IMR-90 (cell line): Measurements from ENCODE around the gene C1orf87. TPM values are rescaled to one million over a fixed set of nuclear protein-coding genes. Genes with fewer than 3 reads are reported as not detected.

ENCODE experiments used
- ATAC-seq: fragments of 200-7000 bp; cut with Tn5 transposase; 2 replicates; pipeline ENCODE4 v1.9.1; 2020; ENCODE audit warnings: low read depth, mild to moderate bottlenecking, moderate library complexity
- BruUV-seq: library from RNA; stranded (reverse); fragments of 400-500 nt; replicated peaks from 2 replicates; lab custom pipeline; 2021; lab: Mats Ljungman, UMichigan
- CTCF ChIA-PET: fragments of 300-600 bp; formaldehyde crosslinking; extraction: SDS; loops from one replicate; lab custom pipeline; 2021; ENCODE audit warnings: antibody characterized with exemption; lab: Yijun Ruan, JAX
- POLR2A ChIA-PET: fragments of 300-600 bp; sonication (Branson Sonifier 250); formaldehyde crosslinking; loops from one replicate; lab custom pipeline; 2022; ENCODE audit warnings: antibody characterized with exemption; ENCODE audit not compliant: unreplicated experiment; lab: Charles Lee
- DNase-seq: peaks from one replicate; pipeline ENCODE4 v3.0.0; 2013
- H2AFZ ChIP-seq: replicated peaks from 2 replicates; pipeline ENCODE3; 2013; ENCODE audit warnings: low read length, mild to moderate bottlenecking; ENCODE audit not compliant: poor library complexity
- H2AK5ac ChIP-seq: 2 replicates; pipeline ENCODE4 v1.6.1; 2013; ENCODE audit warnings: low read depth, low read length, inconsistent platforms
- H2AK9ac ChIP-seq: replicated peaks from 2 replicates; pipeline ENCODE3; 2013; ENCODE audit warnings: mild to moderate bottlenecking, low read depth, low read length, moderate library complexity; ENCODE audit not compliant: poor library complexity
- H2BK120ac ChIP-seq: 2 replicates; pipeline ENCODE4 v1.6.1; 2013; ENCODE audit warnings: low read depth, low read length, inconsistent platforms
- H2BK15ac ChIP-seq: 3 replicates; pipeline ENCODE4 v1.6.1; 2013; ENCODE audit warnings: low read depth, low read length, inconsistent platforms
- H2BK20ac ChIP-seq: 2 replicates; pipeline ENCODE4 v1.6.1; 2013; ENCODE audit warnings: low read depth, mild to moderate bottlenecking, inconsistent platforms, low read length, moderate library complexity
- H2BK5ac ChIP-seq: 2 replicates; pipeline ENCODE4 v1.6.1; 2013; ENCODE audit warnings: mild to moderate bottlenecking, low read depth, low read length, inconsistent platforms; ENCODE audit not compliant: poor library complexity, severe bottlenecking
- H3K14ac ChIP-seq: replicated peaks from 2 replicates; pipeline ENCODE4 v1.6.1; 2013; ENCODE audit warnings: low read depth, low read length, inconsistent platforms
- H3K18ac ChIP-seq: 2 replicates; pipeline ENCODE4 v1.6.1; 2013; ENCODE audit warnings: low read depth, low read length, control low read depth
- H3K23ac ChIP-seq: 2 replicates; pipeline ENCODE4 v1.6.1; 2013; ENCODE audit warnings: low read depth, low read length, inconsistent platforms
- H3K27ac ChIP-seq: 2 replicates; pipeline ENCODE4 v1.5.1; 2013; ENCODE audit warnings: mild to moderate bottlenecking, control low read depth, low read length; ENCODE audit not compliant: insufficient read depth
- H3K27me3 ChIP-seq: 2 replicates; pipeline ENCODE4 v1.6.1; 2013; ENCODE audit warnings: low read length; ENCODE audit not compliant: control insufficient read depth, insufficient read depth
- H3K36me3 ChIP-seq: 2 replicates; pipeline ENCODE4 v1.6.1; 2013; ENCODE audit warnings: low read length, mixed read lengths; ENCODE audit not compliant: control insufficient read depth, insufficient read depth
- H3K4ac ChIP-seq: 2 replicates; pipeline ENCODE4 v1.6.1; 2013; ENCODE audit warnings: low read depth, low read length, inconsistent platforms
- H3K4me1 ChIP-seq: 2 replicates; pipeline ENCODE4 v1.6.1; 2013; ENCODE audit warnings: low read length, mixed read lengths; ENCODE audit not compliant: control insufficient read depth, insufficient read depth
- H3K4me2 ChIP-seq: 2 replicates; pipeline ENCODE4 v1.6.1; 2013; ENCODE audit warnings: low read depth, mild to moderate bottlenecking, control low read depth, low read length, moderate library complexity
- H3K4me3 ChIP-seq: 2 replicates; pipeline ENCODE4 v1.5.1; 2013; ENCODE audit warnings: low read depth, mild to moderate bottlenecking, control low read depth, low read length, moderate library complexity; ENCODE audit not compliant: insufficient read depth
- H3K56ac ChIP-seq: 2 replicates; pipeline ENCODE4 v1.6.1; 2013; ENCODE audit warnings: low read length, inconsistent platforms; ENCODE audit not compliant: insufficient read depth; ENCODE audit errors: extremely low read depth
- H3K79me1 ChIP-seq, 2 experiments: 2 replicates each; pipeline ENCODE4 v1.6.1; 2013; ENCODE audit warnings: low read length in 2 of 2, inconsistent platforms in 1 of 2, low read depth in 1 of 2
- H3K9ac ChIP-seq: 2 replicates; pipeline ENCODE4 v1.6.1; 2013; ENCODE audit warnings: low read depth, low read length, control low read depth
- H3K9me1 ChIP-seq: 2 replicates; pipeline ENCODE4 v1.6.1; 2013; ENCODE audit warnings: low read length, inconsistent platforms; ENCODE audit not compliant: insufficient read depth
- H3K9me3 ChIP-seq: 2 replicates; pipeline ENCODE4 v1.6.1; 2013; ENCODE audit warnings: low read length; ENCODE audit not compliant: control insufficient read depth, insufficient read depth
- H4K20me1 ChIP-seq: 2 replicates; pipeline ENCODE4 v1.6.1; 2013; ENCODE audit warnings: low read length, inconsistent platforms; ENCODE audit not compliant: insufficient read depth
- H4K5ac ChIP-seq: 2 replicates; pipeline ENCODE4 v1.6.1; 2013; ENCODE audit warnings: mild to moderate bottlenecking, low read depth, low read length, control low read depth
- H4K8ac ChIP-seq, 2 experiments: 2 replicates each; pipeline ENCODE4 v1.6.1; 2013; ENCODE audit warnings: low read depth in 2 of 2, low read length in 2 of 2, control low read depth in 1 of 2, inconsistent platforms in 1 of 2
- H4K91ac ChIP-seq: 2 replicates; pipeline ENCODE4 v1.6.1; 2013; ENCODE audit warnings: low read depth, low read length, inconsistent platforms; ENCODE audit not compliant: insufficient read depth
- BHLHE40 ChIP-seq: fragments of 150-350 bp; IDR thresholded peaks from 2 replicates; pipeline ENCODE4 v1.6.1; 2016; ENCODE audit warnings: mild to moderate bottlenecking, low read depth, low read length
- CHD1 ChIP-seq: IDR thresholded peaks from 2 replicates; pipeline ENCODE4 v1.6.1; 2012; ENCODE audit warnings: low read depth, low read length, improper control_type of control experiment
- ELK1 ChIP-seq: fragments of 150-350 bp; IDR thresholded peaks from 2 replicates; pipeline ENCODE4 v1.6.1; 2016; ENCODE audit warnings: low read depth, mild to moderate bottlenecking, low read length, moderate library complexity, borderline replicate concordance
- MXI1 ChIP-seq: IDR thresholded peaks from 2 replicates; pipeline ENCODE4 v1.6.1; 2012; ENCODE audit warnings: low read depth, mild to moderate bottlenecking, low read length, moderate library complexity, borderline replicate concordance
- NFE2L2 ChIP-seq: fragments of 150-350 bp; IDR thresholded peaks from 2 replicates; pipeline ENCODE4 v1.6.1; 2016; ENCODE audit warnings: low read depth, mild to moderate bottlenecking, low read length
- POLR2A ChIP-seq: IDR thresholded peaks from 2 replicates; pipeline ENCODE4 v1.6.1; 2012; ENCODE audit warnings: mild to moderate bottlenecking, low read depth, low read length
- RAD21 ChIP-seq: IDR thresholded peaks from 2 replicates; pipeline ENCODE4 v1.6.1; 2012; ENCODE audit warnings: low read length, improper control_type of control experiment
- RFX5 ChIP-seq: IDR thresholded peaks from 2 replicates; pipeline ENCODE4 v1.8.0; 2012; ENCODE audit warnings: low read depth, mild to moderate bottlenecking, low read length, moderate library complexity
- WGBS, 2 experiments: methylation state at CpG; one replicate each; pipeline versions ENCODE4 v1.1.5 to v1.1.7; 2013; ENCODE audit warnings: missing lambda C conversion rate in 2 of 2; ENCODE audit not compliant: insufficient read length in 1 of 2; ENCODE audit errors: extremely low coverage in 2 of 2; 5-methylcytosine and 5-hydroxymethylcytosine counted together
- dilution Hi-C: fragments of 300-500 bp; cut with HindIII; formaldehyde crosslinking; loops from one replicate; pipeline ENCODE4 v1.14.3; 2018; ENCODE audit warnings: low sequenced_read_pairs; ENCODE audit not compliant: unreplicated experiment
- in situ Hi-C: fragments of 300-500 bp; cut with MboI; formaldehyde crosslinking; loops from 3 replicates; pipeline ENCODE4 v1.14.3; 2019; ENCODE audit warnings: low sequenced_read_pairs, inconsistent platforms, mixed read lengths
- intact Hi-C: fragments of 100-400 bp; cut with micrococcal nuclease; formaldehyde crosslinking; loops from 2 replicates; pipeline ENCODE4 v1.10.0; 2022
- polyA plus RNA-seq, 3 experiments: library from polyadenylated mRNA; depleted of rRNA; stranded (reverse); fragments of >200 nt; gene quantifications; 2 replicates each; pipeline ENCODE4 v1.2.3, GENCODE V29; 2012; ENCODE audit warnings: low replicate concordance in 1 of 3
- total RNA-seq: library from RNA; depleted of rRNA; stranded (reverse); fragments of >200 nt; gene quantifications from 2 replicates; pipeline ENCODE4 v1.2.3, GENCODE V29; 2012
- TF ChIP-seq, protein P1 (sequence below): conservative IDR thresholded peaks from 2 replicates; pipeline ENCODE4 v1.5.1; 2012; ENCODE audit warnings: mild to moderate bottlenecking, low read depth, low read length, improper control_type of control experiment

C1orf87 gene
- total and polyA plus RNA-seq, 2 of the 4 experiments (the other 2 are of a cell fraction) = not detected

GRCh38 chr1:60052601-60053000 is 21.0 kb downstream of the C1orf87 start:
- Histone ChIP-seq H3K9me1 (no peaks in the 10 kb centered on the region), H2BK20ac (no peak overlapping the region), H3K56ac (no peak overlapping the region), H3K18ac (no peak overlapping the region), H4K5ac (no peak overlapping the region), H3K36me3 (no peaks in the 10 kb centered on the region), H3K4me2 (no peak overlapping the region), H3K27me3 (no peaks in the 10 kb centered on the region), H3K9ac (no peak overlapping the region), H2BK5ac (no peak overlapping the region), H3K23ac (no peak overlapping the region), H3K4me1 (no peaks in the 10 kb centered on the region), H3K14ac (no peak overlapping the region), H2AK5ac (no peak overlapping the region), H3K27ac (no peak overlapping the region), H4K20me1 (no peaks in the 10 kb centered on the region), H2BK120ac (no peak overlapping the region), H2AK9ac (no peak overlapping the region), H4K8ac (no peak overlapping the region), H4K91ac (no peak overlapping the region), H3K4me3 (no peak overlapping the region), H3K4ac (no peak overlapping the region), H3K9me3 (no peaks in the 10 kb centered on the region), H3K79me1 (no peaks in the 10 kb centered on the region), H2BK15ac (no peak overlapping the region), H2AFZ (no peak overlapping the region)
- DNase-seq (no peak), ATAC-seq (no peak)
- BruUV-seq = no TSS peak
- dilution Hi-C loops = no loop called here
- ChIA-PET CTCF (interaction anchor here (1.6 kb wide), 1 partner anchor 82 kb away, joined by 3 read pairs; no protein-coding TSS in a partner anchor), POLR2A (no interaction called here)
- in situ Hi-C loops = no loop called here
- TF ChIP-seq ELK1 (no peak), CHD1 (no peak), RFX5 (no peak), RAD21 (no peak), NFE2L2 (no peak), POLR2A (no peak), BHLHE40 (no peak), MXI1 (no peak)
- TF ChIP-seq, protein P1, sequence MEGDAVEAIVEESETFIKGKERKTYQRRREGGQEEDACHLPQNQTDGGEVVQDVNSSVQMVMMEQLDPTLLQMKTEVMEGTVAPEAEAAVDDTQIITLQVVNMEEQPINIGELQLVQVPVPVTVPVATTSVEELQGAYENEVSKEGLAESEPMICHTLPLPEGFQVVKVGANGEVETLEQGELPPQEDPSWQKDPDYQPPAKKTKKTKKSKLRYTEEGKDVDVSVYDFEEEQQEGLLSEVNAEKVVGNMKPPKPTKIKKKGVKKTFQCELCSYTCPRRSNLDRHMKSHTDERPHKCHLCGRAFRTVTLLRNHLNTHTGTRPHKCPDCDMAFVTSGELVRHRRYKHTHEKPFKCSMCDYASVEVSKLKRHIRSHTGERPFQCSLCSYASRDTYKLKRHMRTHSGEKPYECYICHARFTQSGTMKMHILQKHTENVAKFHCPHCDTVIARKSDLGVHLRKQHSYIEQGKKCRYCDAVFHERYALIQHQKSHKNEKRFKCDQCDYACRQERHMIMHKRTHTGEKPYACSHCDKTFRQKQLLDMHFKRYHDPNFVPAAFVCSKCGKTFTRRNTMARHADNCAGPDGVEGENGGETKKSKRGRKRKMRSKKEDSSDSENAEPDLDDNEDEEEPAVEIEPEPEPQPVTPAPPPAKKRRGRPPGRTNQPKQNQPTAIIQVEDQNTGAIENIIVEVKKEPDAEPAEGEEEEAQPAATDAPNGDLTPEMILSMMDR = no peak
- WGBS, 2 experiments = no CpG with 5 or more reads among the region's 9 CpGs
- intact Hi-C loops = no loop called here
